K562 (cell line): Measurements from ENCODE around the gene GLRA3. TPM values are rescaled to one million over a fixed set of nuclear protein-coding genes. Genes with fewer than 3 reads are reported as not detected.

Experiments used
- ATAC-seq: fragments of 200-7000 bp; cut with Tn5 transposase; 3 replicates; pipeline ENCODE4 v1.9.1; 2020; ENCODE audit warnings: moderate library complexity
- BruUV-seq: library from RNA; stranded (reverse); fragments of 400-500 nt; replicated peaks from 2 replicates; lab custom pipeline; 2021; lab: Mats Ljungman, UMichigan
- CTCF ChIA-PET: fragments of 300-600 bp; formaldehyde crosslinking; extraction: SDS; loops from one replicate; lab custom pipeline; 2021; ENCODE audit warnings: low intra/inter-chr PET ratio; lab: Yijun Ruan, JAX
- POLR2A ChIA-PET: fragments of 300-600, 350-650 bp; sonication (Branson Sonifier 250); formaldehyde crosslinking; extraction: SDS; loops from one replicate; lab custom pipeline; 2021; ENCODE audit warnings: antibody characterized with exemption, inconsistent platforms; lab: Yijun Ruan, JAX
- DNase-seq, 4 experiments: peaks; one replicate each; pipeline versions ENCODE4 v3.0.0 to v3.0.0-alpha.2; 2011 to 2018; ENCODE audit warnings: low spot score in 3 of 4, mixed read lengths in 3 of 4; ENCODE audit errors: extremely low read depth in 1 of 4
- FAIRE-seq: peaks from 2 replicates; lab custom pipeline; 2011; peaks lifted over from hg19 to GRCh38; lab: Jason Lieb, UNC
- H2AFZ ChIP-seq: 2 replicates; pipeline ENCODE4 v1.6.0; 2011; ENCODE audit warnings: low read depth, low read length, control low read depth, inconsistent platforms
- H3K27ac ChIP-seq: fragments of 200-600 bp; 3 replicates; pipeline ENCODE4 v1.8.0; 2011; ENCODE audit warnings: low read depth, mild to moderate bottlenecking, control low read depth, inconsistent platforms, low read length, moderate library complexity, mixed read lengths; ENCODE audit errors: extremely low read depth
- H3K27me3 ChIP-seq, 2 experiments: fragments of 300-600 bp in 1 of 2; 2 replicates in 1 of 2; 3 replicates in 1 of 2; pipeline versions ENCODE4 v1.6.0 to v1.8.0; 2011; ENCODE audit warnings: inconsistent platforms in 2 of 2, low read length in 2 of 2, mild to moderate bottlenecking in 1 of 2, mixed read lengths in 1 of 2, moderate library complexity in 1 of 2; ENCODE audit not compliant: control insufficient read depth in 2 of 2, insufficient read depth in 2 of 2
- H3K36me3 ChIP-seq: fragments of 300-600 bp; 3 replicates; pipeline ENCODE4 v1.8.0; 2011; ENCODE audit warnings: mild to moderate bottlenecking, low read length, inconsistent platforms; ENCODE audit not compliant: control insufficient read depth, insufficient read depth
- H3K4me1 ChIP-seq, 2 experiments: fragments of 200-600 bp in 1 of 2; replicated peaks in 1 of 2; 2 replicates in 1 of 2; 3 replicates in 1 of 2; pipeline versions ENCODE4 v1.5.1 to v1.8.0; 2011; ENCODE audit warnings: inconsistent platforms in 2 of 2, low read length in 2 of 2, mild to moderate bottlenecking in 1 of 2, mixed read lengths in 1 of 2, moderate library complexity in 1 of 2; ENCODE audit not compliant: control insufficient read depth in 2 of 2, insufficient read depth in 2 of 2
- H3K4me2 ChIP-seq: 2 replicates; pipeline ENCODE4 v1.6.1; 2011; ENCODE audit warnings: low read length, control low read depth, inconsistent platforms, mixed read lengths; ENCODE audit not compliant: insufficient read depth
- H3K4me3 ChIP-seq: fragments of 200-600 bp; sonication (generic), shearing (Covaris generic); 2 replicates; pipeline ENCODE4 v1.5.1; 2016; ENCODE audit warnings: control low read depth, inconsistent platforms
- H3K79me2 ChIP-seq: fragments of 200-600 bp; 3 replicates; pipeline ENCODE4 v1.8.0; 2011; ENCODE audit warnings: low read length, inconsistent platforms; ENCODE audit not compliant: control insufficient read depth, insufficient read depth
- H3K9ac ChIP-seq, 2 experiments: 2 replicates each; pipeline versions ENCODE4 v1.6.0 to v1.6.1; 2011; ENCODE audit warnings: low read depth in 2 of 2, low read length in 2 of 2, control low read depth in 1 of 2, inconsistent platforms in 1 of 2, mild to moderate bottlenecking in 1 of 2, mixed read lengths in 1 of 2; ENCODE audit not compliant: insufficient read depth in 1 of 2
- H3K9me1 ChIP-seq: one replicate; pipeline ENCODE4 v1.6.0; 2011; ENCODE audit warnings: inconsistent platforms, mild to moderate bottlenecking, low read length, moderate library complexity; ENCODE audit not compliant: control insufficient read depth, insufficient read depth
- H3K9me3 ChIP-seq: replicated peaks from 2 replicates; pipeline ENCODE4 v1.5.1; 2011; ENCODE audit warnings: low read depth, low read length, inconsistent platforms; ENCODE audit not compliant: control insufficient read depth, insufficient read depth
- H4K20me1 ChIP-seq: replicated peaks from 2 replicates; pipeline ENCODE4 v1.6.1; 2011; ENCODE audit warnings: low read length, inconsistent platforms, mixed read lengths; ENCODE audit not compliant: control insufficient read depth, insufficient read depth
- E2F4 ChIP-seq: sonication (generic); formaldehyde crosslinking; IDR thresholded peaks from 2 replicates; pipeline ENCODE4 v1.8.0; 2022; ENCODE audit warnings: mild to moderate bottlenecking, low read depth, missing genetic modification reagents
- ETS1 ChIP-seq: conservative IDR thresholded peaks from 2 replicates; pipeline ENCODE4 v1.6.1; 2011; ENCODE audit warnings: low read depth, mild to moderate bottlenecking, low read length; ENCODE audit not compliant: control insufficient read depth
- FOSL1 ChIP-seq: fragments of 200-800 bp; sonication (Bioruptor generic); conservative IDR thresholded peaks from 2 replicates; pipeline ENCODE4 v1.6.1; 2016; ENCODE audit warnings: missing genetic modification characterization, missing compliant biosample characterization
- GTF2A2 ChIP-seq: IDR thresholded peaks from 2 replicates; pipeline ENCODE4 v1.6.1; 2016; ENCODE audit warnings: mild to moderate bottlenecking, missing genetic modification characterization, missing compliant biosample characterization
- HDAC2 ChIP-seq: fragments of 450-650 bp; IDR thresholded peaks from 2 replicates; pipeline ENCODE4 v1.6.1; 2016; ENCODE audit warnings: mild to moderate bottlenecking
- JUN ChIP-seq, 2 experiments: sonication (generic) in 1 of 2; formaldehyde crosslinking in 1 of 2; IDR thresholded peaks; 2 replicates each; pipeline versions ENCODE4 v1.6.1 to v1.8.0; 2012 to 2022; ENCODE audit warnings: borderline replicate concordance in 2 of 2, mild to moderate bottlenecking in 2 of 2, improper control_type of control experiment in 1 of 2, low read depth in 1 of 2, low read length in 1 of 2, missing genetic modification reagents in 1 of 2
- SLC30A9 ChIP-seq: fragments of 250-450 bp; sonication (Bioruptor Pico); IDR thresholded peaks from 2 replicates; pipeline ENCODE4 v1.8.0; 2022; ENCODE audit warnings: mild to moderate bottlenecking, moderate library complexity
- ZNF133 ChIP-seq: fragments of 250-450 bp; sonication (Bioruptor Pico); IDR thresholded peaks from 2 replicates; pipeline ENCODE4 v1.4.0; 2020; ENCODE audit warnings: mild to moderate bottlenecking
- ZNF589 ChIP-seq: fragments of 200-800 bp; sonication (Bioruptor generic); IDR thresholded peaks from 2 replicates; pipeline ENCODE4 v1.6.1; 2016; ENCODE audit warnings: low read depth, missing genetic modification characterization, missing compliant biosample characterization
- ZNF668 ChIP-seq: fragments of 250-450 bp; sonication (Bioruptor Pico); IDR thresholded peaks from 2 replicates; pipeline ENCODE4 v1.8.0; 2022; ENCODE audit warnings: mild to moderate bottlenecking, inconsistent platforms
- ZNF696 ChIP-seq: fragments of 250-450 bp; sonication (Bioruptor Pico); conservative IDR thresholded peaks from 2 replicates; pipeline ENCODE4 v1.4.0; 2020; ENCODE audit warnings: mild to moderate bottlenecking, moderate library complexity
- WGBS: fragments of 100-300 bp; shearing (Covaris generic); methylation state at CpG from one replicate; pipeline ENCODE4 v1.1.6; 2016; ENCODE audit warnings: low coverage, mixed read lengths; ENCODE audit not compliant: insufficient coverage; ENCODE audit errors: missing lambda C conversion rate; 5-methylcytosine and 5-hydroxymethylcytosine counted together
- in situ Hi-C: fragments of 300-500 bp; cut with MboI; formaldehyde crosslinking; loops from 4 replicates; pipeline ENCODE4 v1.15.0; 2018; ENCODE audit warnings: inconsistent platforms, mixed read lengths
- intact Hi-C: fragments of 100-400 bp; cut with micrococcal nuclease; formaldehyde crosslinking; loops from 2 replicates; pipeline ENCODE4 v1.14.2; 2022
- polyA plus RNA-seq, 8 experiments: library from polyadenylated mRNA; depleted of rRNA in 4 of 8; stranded (reverse) in 5 of 8; unstranded in 3 of 8; fragments of >200 nt; fragmentation: Nextera tagmentation in 2 of 8; fragmentation: Illumina TruSeq in 1 of 8; extraction: Ambion mirVana in 2 of 8; extraction: Trizol in 1 of 8; gene quantifications; 2 replicates each; pipeline versions ENCODE4 v1.2.1 to v1.2.3, GENCODE V29; 2011 to 2014; ENCODE audit warnings: inconsistent platforms in 1 of 8, missing spikeins in 1 of 8
- total RNA-seq, 7 experiments: library from RNA; depleted of rRNA in 6 of 7; stranded (reverse); fragments of >200 nt in 6 of 7; fragmentation: Illumina TruSeq in 2 of 7; extraction: Trizol in 2 of 7; gene quantifications; 2 replicates each; pipeline versions ENCODE4 v1.2.1 to v1.2.3, GENCODE V29; 2011 to 2021; ENCODE audit warnings: low replicate concordance in 1 of 7

The GLRA3 gene
- total and polyA plus RNA-seq, 9 of the 15 experiments (the other 6 are each of a cell fraction or from before 2014, with no cell fraction given), result 0.06 to 0.14 (median 0.08) TPM; not detected in 2

- TF ChIP-seq ZNF589 (CRISPR knock-in tag), result no peak
- no peak for TF ChIP-seq FOSL1 (tag)
- no peak for TF ChIP-seq GTF2A2 (tag)
Measured at GRCh38 chr4:174870311-174870710, 41.3 kb upstream of the GLRA3 start (continued).

GRCh38 chr4:174869339-174869738 lies 40.3 kb upstream of the GLRA3 start:
- no TSS peak for BruUV-seq
- FAIRE-seq (no peak), ATAC-seq (no peak), DNase-seq (no peak)
- POLR2A ChIA-PET, result no interaction called here
- no peaks in the 10 kb centered on the region for H3K36me3 ChIP-seq
- no peaks in the 10 kb centered on the region for H3K79me2 ChIP-seq
- H2AFZ ChIP-seq, result no peak overlapping the region
- H3K9me1 ChIP-seq, result no peaks in the 10 kb centered on the region
- CTCF ChIA-PET, result no interaction called here
- TF ChIP-seq SLC30A9 (CRISPR knock-in tag), result no peak
- no peak for TF ChIP-seq ETS1
- no peak for TF ChIP-seq JUN (IDR thresholded peaks at IDR 0.05; ENCODE audit: borderline replicate concordance, low read depth, low read length)
- TF ChIP-seq JUN (CRISPR knock-in tag; IDR thresholded peaks at IDR 0.05; ENCODE audit: borderline replicate concordance), result no peak
- no peak for TF ChIP-seq ZNF668 (CRISPR knock-in tag)
- no peak for TF ChIP-seq ZNF696 (CRISPR knock-in tag)
- no peak for TF ChIP-seq E2F4
- TF ChIP-seq HDAC2, result no peak
- TF ChIP-seq ZNF133 (CRISPR knock-in tag), result no peak
- no peak overlapping the region for H3K27ac ChIP-seq
- intact Hi-C loops, result no loop called here
- 0% methylated on average over 3 of the region's 3 CpGs for WGBS
- in situ Hi-C loops, result no loop called here
- no peak overlapping the region for H3K4me3 ChIP-seq
- H3K9ac ChIP-seq, result no peak overlapping the region
- H3K4me2 ChIP-seq, result no peak overlapping the region
- no peaks in the 10 kb centered on the region for H4K20me1 ChIP-seq
- no peaks in the 10 kb centered on the region for H3K4me1 ChIP-seq
- H3K9me3 ChIP-seq, result no peaks in the 10 kb centered on the region
- no peaks in the 10 kb centered on the region for H3K27me3 ChIP-seq
